Erythroblast (primary cell): ENCODE data around the gene FOXD4.
"Not testable (repeated sequence)": the region's sequence is repeated elsewhere in the genome, so short reads cannot be mapped to it uniquely, and the experiment has no call there.

Experiments
- GATA1 ChIP-seq: IDR thresholded peaks from 2 replicates; pipeline ENCODE4 v1.6.1; 2011; ENCODE audit warnings: low read depth, mild to moderate bottlenecking, control low read depth, low read length, moderate library complexity
- POLR2A ChIP-seq: IDR thresholded peaks from 2 replicates; pipeline ENCODE4 v1.6.1; 2011; ENCODE audit warnings: mild to moderate bottlenecking, low read length

- TF ChIP-seq POLR2A, GATA1: not testable (repeated sequence)
Observed at GRCh38 chr9:99867-100266, 18.4 kb downstream of the FOXD4 start.
